ENCODE results near the gene ALG14.
"Not testable (repeated sequence)": the region's sequence is repeated elsewhere in the genome, so short reads cannot be mapped to it uniquely, and the experiment has no call there.

ALG14 gene

GRCh38 chr1:94953746-94954145 is 119.0 kb downstream of the ALG14 start:
- DNase-seq (ENCODE audit: low spot score) = no peak

GRCh38 chr1:94953107-94953506 is 119.6 kb downstream of the ALG14 start:
- DNase-seq (ENCODE audit: low spot score) = no peak

GRCh38 chr1:94952539-94952938 is 120.2 kb downstream of the ALG14 start:
- no peak for DNase-seq (ENCODE audit: low spot score)

GRCh38 chr1:94951509-94952208 is 121.1 kb downstream of the ALG14 start:
- DNase-seq (ENCODE audit: low spot score) = no peak

GRCh38 chr1:94951046-94951445 is 121.7 kb downstream of the ALG14 start:
- no peak for DNase-seq (ENCODE audit: low spot score)

- DNase-seq (ENCODE audit: low spot score) = no peak
Measured at GRCh38 chr1:94949681-94950661, 122.8 kb downstream of the ALG14 start.

- no peak for DNase-seq (ENCODE audit: low spot score)
Measured at GRCh38 chr1:94947437-94947836, 125.3 kb downstream of the ALG14 start.

GRCh38 chr1:94946886-94947285 is 125.9 kb downstream of the ALG14 start:
- DNase-seq (ENCODE audit: low spot score) = no peak

GRCh38 chr1:94942171-94943128 is 130.3 kb downstream of the ALG14 start:
- DNase-seq (ENCODE audit: low spot score) = no peak

- not testable (repeated sequence) for DNase-seq (ENCODE audit: low spot score)
Measured at GRCh38 chr1:94941480-94941879, 131.3 kb downstream of the ALG14 start.

- DNase-seq (ENCODE audit: low spot score) = no peak
Measured at GRCh38 chr1:94940738-94941137, 132.0 kb downstream of the ALG14 start.

GRCh38 chr1:94937820-94938219 is 134.9 kb downstream of the ALG14 start:
- DNase-seq (ENCODE audit: low spot score) = no peak

- DNase-seq (ENCODE audit: low spot score) = no peak
Measured at GRCh38 chr1:94936861-94937620, 135.7 kb downstream of the ALG14 start.

GRCh38 chr1:94935476-94935875 is 137.3 kb downstream of the ALG14 start:
- no peak for DNase-seq (ENCODE audit: low spot score)

- no peak for DNase-seq (ENCODE audit: low spot score)
Measured at GRCh38 chr1:94935034-94935433, 137.7 kb downstream of the ALG14 start.

- no peak for DNase-seq (ENCODE audit: low spot score)
Measured at GRCh38 chr1:94934551-94934950, 138.2 kb downstream of the ALG14 start.

GRCh38 chr1:94931254-94931841 is 141.4 kb downstream of the ALG14 start:
- DNase-seq (ENCODE audit: low spot score) = no peak

- DNase-seq (ENCODE audit: low spot score) = no peak
Measured at GRCh38 chr1:94929351-94930217, 143.2 kb downstream of the ALG14 start.

- no peak for DNase-seq (ENCODE audit: low spot score)
Measured at GRCh38 chr1:94928293-94928939, 144.3 kb downstream of the ALG14 start.

All from CD4-positive, alpha-beta T cell treated with Interleukin-6 at 100 ng/mL for 8 hours (primary cell).